GM21390 (cell line): ENCODE measurements around the gene TTBK2.

ENCODE experiments used
- ATAC-seq: cut with Tn5 transposase; IDR thresholded peaks from one replicate; pipeline ENCODE4 v1.9.1; 2021; ENCODE audit not compliant: unreplicated experiment

The TTBK2 gene

DNA sequence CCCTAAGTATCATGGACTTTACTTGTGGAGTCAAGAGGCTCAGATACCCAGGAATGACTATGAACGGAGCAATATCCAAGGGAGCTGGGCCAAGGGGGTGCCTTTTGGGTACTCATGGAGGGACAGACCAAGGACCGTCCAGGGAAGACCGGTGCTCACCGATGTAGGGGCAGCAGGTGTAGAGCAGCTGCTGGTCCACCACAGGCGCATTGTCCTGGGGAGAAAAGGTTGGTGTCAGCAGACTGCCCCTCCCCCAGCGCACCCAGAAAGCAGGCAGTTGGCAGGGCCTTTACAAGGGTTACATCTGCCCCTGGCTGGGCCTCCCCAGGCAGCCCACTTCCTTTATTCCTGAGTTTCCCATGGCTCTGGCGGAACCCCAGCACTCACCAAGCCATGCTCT is 191.2 kb downstream of the TTBK2 start:
- ATAC-seq, result no peak

DNA sequence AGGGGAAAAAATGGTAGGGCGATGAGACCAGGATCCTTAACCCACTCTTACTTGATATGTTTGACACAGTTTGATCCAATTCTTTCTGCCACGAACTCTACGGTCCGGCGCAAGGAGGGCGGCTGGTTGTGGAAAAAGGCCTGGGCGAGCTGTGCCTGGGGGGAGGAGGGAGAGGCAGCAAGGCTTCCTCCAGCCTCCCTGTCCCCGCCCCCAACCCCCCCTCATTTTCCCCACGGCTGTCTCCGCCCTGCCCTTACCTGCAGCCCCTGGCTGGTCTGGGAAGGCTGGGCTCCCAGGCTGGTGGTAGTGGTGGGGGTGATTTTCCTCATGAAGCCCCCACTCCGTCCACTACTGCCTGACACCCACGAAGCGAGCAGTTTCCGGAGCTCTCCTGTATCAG is 191.6 kb downstream of the TTBK2 start:
- no peak for ATAC-seq

DNA sequence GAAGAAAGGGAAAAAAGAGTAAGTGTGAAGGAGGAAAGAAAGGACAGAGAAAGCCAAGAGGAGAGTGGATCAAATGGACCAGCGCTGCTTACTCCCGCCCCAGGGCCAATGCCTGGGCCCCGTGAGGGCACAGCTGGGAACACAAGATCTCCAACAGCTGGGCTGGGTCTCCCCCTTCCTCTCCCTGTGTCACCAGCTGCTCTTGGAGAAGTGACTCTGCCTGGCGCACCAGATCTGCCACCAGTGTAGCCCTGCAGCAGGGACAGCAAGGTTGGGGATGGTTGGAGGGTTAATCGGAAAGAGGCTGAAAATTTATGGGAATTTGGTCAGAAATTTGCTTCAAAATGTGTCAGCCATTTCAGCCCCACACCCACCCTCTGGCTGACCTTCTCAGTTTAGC is 192.0 kb downstream of the TTBK2 start:
- no peak for ATAC-seq

DNA sequence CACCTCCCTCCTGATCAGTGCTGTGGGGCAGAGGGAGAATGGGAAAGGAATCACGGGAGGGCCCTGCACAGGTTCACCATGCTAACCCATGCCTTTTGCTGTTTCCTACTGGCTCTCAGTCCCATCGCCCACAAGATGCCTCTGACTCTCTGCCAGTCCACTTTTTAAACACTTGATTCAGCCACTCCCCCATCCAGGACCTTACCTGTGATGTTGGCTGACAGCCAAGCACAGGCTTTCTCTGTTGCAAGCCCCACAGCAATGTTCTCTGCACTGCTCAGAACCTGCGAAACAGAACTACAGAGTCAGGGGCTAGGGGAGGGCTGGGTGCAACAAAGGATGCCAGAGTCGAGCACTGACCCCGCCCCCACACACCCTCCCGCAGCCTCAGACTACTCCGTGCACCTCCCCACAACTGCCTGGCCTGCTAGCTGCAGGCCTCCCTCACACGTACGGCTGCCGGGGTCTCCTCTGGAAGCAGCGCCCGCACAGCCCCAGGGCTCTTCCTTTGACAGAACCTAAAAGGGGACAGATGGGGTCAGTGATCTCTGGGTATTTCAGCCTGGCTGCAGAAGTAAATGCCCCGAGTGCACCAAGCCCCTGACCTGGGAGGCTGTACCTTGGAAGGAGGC is 192.7 kb downstream of the TTBK2 start:
- ATAC-seq, result no peak

DNA sequence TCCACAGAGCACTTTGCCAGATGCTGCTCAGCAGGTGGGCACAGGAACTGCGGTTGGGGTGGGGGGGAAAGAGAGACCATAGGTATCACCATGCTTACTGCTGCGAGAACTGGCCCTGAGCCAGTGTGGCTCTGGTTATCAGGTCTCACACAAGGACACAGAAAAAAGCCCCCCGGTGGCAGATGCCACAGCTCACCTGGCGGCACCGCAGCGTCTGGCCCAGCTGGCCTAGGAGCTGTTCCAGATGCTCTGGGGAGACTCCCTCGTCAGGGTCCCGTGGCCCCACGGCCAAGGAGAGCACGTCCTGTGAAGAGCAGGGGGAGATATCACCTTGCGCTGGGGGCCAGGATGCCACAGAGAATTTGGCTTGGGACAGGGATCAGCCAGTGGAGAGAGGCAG is 194.5 kb downstream of the TTBK2 start:
- ATAC-seq, result no peak

DNA sequence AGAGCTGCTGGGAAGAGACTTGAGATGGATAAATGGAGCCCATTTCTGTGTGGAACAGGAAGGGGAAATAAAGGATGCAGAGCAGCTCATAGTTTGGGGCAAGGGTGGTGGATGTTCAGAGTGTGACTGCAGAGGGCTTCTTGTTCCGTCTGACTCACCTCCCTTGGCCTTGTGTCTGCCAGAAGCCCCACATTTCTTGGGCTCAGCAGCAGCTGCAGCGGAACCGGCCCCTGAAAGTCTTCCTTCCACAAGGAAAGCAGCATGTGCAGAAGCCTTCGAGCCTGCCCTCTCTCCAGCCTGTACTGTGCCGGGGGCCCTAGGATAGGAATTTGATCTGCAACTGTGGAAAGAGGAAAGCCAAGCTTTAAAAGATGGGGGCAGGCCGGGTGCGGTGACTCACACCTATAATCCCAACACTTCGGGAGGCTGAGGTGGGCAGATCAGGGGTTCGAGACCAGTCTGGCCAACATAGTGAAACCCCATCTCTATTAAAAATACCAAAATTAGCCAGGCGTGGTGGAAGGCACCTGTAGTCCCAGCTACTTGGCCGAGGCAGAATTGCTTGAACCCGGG is 195.2 kb downstream of the TTBK2 start:
- ATAC-seq, result no peak

DNA sequence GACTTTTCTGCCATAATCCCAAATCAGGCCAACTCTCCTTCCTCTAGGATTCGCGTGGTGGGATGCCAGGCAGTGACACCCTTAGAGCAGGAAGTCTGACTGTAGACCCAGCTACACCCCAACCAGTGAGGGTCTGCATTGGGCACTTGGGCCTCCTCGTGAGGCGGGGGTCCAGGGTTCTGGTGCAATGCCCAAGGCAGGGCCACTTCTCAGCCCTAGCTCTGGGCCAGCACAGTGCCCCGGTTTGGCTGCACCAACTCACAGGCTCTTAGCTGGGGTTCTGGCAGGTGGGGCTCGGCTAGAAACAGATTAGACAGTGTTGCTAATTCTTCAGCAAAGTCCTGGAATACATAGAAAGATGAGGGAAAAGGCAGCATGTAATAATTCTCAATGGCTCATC is 196.3 kb downstream of the TTBK2 start:
- no peak for ATAC-seq

DNA sequence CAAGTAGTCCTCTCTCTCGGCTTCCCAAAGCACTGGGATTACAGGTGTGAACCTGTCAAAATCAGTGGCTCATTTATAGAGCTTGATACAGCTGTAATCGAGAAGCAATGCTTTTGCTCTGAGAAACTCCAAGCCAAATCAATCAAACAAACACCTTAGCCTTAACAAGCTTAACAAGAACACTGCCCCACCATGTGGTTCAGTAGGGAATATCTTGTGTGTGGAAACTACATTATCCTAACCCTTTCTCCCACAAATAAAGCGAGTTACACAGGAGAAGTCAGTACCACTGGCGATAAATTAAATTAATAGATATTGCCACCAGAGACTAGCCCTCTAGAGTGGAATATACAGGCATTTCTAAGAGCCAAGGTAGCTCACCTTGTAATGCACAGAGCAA is 197.5 kb downstream of the TTBK2 start:
- ATAC-seq, result no peak

DNA sequence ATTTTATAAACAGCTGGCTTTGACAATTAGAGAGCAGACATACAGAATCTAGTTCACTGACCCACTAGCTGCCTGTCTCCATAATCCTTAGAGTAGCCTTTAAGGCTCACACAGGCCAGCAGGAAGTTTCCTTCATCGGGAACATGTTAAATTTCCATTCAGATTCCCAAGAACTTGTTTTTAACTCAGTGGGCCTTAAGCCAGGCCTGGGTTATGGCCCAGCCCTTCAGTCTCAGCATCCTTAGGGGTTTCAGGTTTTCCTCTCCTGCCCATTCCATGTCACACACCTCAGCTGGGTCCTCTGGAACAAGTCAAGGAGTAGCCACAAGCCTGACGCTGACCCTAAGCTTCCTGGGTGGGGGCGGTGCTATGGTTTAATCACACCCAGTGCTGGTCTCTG is 198.7 kb downstream of the TTBK2 start:
- ATAC-seq, result no peak

DNA sequence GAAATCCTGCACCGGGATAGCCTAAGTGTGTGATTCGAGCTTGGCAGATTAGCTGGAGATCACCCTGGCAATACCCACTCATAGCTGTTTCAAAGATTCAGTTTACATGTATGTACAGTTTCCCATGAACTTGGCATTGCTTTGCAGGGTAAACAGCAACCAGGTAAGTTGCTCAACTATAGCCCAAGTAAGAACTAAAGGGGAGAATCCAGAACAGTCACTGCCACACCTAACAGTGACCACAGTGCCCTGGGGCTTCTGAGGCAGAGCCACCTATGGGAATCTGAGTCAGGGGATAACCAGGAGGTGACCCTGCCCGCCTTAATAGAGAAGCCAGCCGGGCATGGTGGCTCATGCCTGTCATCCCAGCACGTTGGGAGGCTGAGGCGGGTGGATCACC is 199.6 kb downstream of the TTBK2 start:
- ATAC-seq, result no peak

DNA sequence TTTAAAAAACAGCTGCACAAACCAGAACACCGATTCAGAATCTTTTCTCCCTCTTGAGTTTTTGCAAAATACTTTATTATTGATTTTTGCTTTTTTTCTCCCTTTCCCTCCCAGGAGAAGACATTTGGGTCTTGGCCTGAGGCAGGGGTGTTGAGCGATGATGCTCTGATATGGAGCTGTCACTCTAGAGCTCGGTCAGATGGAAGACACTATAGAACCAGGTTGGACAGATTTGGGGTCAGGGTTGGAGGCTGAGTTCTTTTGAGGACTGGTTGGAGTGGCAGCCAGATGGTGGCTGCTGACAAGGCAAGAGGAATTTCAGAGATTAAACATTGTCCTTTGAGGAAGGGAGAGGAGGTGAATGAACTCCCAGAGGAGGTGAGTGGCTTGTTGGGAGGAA is 200.5 kb downstream of the TTBK2 start:
- no peak for ATAC-seq

DNA sequence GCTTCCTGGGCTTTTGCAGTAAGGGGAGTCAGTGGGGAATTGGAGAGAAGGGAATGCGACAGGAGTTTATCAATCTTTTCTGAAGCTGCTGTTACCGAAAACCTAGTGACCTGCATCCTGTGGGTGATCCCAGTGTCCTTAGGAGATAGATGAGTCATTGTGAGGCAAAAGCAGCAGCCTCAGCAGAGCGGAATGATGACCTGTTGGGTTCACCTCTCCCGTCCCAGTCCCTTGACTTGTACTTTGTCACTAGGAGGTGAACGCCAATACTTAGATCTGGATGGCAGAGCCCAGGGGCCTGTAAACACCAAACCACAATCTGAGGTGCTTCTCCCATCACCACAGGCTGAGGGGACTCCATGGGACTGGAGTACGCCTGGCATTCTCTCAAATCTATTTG is 201.5 kb downstream of the TTBK2 start:
- no peak for ATAC-seq

DNA sequence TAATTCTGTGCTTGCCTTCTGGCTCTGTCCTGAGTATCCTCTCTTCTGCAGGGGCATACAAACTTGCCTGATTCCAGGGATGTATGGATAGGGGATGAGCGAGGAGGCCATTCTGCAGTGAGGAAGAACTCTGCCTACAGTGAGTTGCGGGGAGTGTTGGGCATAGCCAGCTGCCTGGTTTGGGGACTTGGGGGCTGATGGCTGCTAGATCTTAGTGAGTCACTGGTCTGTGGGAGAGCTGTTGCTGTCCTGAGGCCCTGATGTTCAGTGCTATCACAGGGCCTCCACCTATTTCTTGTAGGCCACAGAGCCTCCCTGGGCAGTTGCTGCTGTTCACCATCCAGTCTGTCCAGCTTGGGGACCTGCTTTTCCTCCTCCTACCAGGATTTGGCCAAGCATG is 204.0 kb downstream of the TTBK2 start:
- no peak for ATAC-seq

DNA sequence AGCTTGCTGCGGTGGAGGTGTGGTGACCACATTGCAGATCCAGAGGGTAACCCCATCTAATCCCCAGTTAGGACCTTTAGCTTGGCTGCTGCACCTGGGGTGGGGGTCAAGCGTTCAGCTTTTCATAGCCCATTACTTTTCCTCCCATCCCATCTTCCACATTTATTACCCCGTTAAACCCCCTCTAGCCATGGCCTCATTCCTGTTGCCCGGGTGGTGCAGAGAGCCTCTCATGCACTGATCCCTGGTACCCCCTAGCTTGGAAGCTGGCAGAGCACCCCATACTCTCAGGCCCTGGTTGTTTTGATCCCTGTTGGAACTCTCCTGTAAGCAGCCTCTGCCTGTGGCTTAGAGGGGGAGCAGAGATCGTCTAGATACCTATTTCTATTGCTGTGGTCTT is 204.5 kb downstream of the TTBK2 start:
- no peak for ATAC-seq

DNA sequence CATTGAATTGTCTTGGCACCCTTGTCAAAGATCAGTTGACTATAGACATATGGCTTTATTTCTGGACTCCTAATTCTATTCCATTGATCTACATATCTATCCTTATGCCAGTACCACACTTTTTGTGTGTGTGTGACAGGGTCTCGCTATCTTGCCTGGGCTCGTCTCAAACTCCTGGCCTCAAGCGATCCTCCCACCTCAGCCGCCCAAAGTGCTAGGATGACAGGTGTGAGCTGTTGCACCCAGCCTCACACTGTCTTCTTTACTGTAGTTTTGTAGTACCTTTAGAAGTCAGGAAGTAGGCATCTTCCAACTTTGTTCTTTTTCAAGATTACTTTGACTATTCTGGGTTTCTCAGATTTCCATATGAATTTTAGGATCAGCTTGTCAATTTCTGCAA is 208.0 kb downstream of the TTBK2 start:
- no peak for ATAC-seq

DNA sequence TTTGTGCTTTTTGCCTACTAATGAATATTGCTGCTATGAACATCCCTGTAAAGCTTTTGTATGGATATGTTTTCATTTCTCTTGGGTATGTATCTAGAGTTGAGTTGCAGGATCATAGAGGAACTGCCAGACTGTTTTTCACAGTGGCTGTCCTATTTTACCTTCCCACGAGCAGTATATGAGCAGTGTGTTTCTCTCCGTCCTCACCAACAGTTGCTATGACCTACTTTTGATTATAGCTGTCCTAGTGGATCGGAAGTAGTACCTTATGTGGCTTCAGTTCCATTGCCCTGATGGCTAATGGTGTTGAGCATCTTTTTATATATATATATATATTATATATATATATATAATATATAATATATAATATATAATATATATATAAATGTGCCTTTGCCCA is 208.8 kb downstream of the TTBK2 start:
- no peak for ATAC-seq

DNA sequence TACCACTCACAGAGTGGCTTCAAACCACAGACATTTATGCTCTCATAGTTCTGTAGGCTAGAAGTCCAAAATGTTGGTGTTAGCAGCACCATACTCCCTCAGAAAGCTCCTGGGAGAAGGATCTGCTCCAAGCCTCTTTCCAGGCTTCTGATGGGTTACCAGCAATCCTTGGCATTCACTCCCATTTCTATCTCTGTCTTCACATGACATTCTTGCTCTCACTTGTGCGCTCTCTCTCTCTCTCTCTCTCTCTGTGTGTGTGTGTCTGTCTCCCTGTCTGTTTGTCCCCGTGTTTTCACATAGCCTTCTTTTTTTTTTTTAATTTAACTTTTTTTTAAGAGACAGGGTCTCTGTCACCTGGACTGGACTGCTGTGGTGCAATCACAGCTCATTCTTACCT is 209.9 kb downstream of the TTBK2 start:
- no peak for ATAC-seq

DNA sequence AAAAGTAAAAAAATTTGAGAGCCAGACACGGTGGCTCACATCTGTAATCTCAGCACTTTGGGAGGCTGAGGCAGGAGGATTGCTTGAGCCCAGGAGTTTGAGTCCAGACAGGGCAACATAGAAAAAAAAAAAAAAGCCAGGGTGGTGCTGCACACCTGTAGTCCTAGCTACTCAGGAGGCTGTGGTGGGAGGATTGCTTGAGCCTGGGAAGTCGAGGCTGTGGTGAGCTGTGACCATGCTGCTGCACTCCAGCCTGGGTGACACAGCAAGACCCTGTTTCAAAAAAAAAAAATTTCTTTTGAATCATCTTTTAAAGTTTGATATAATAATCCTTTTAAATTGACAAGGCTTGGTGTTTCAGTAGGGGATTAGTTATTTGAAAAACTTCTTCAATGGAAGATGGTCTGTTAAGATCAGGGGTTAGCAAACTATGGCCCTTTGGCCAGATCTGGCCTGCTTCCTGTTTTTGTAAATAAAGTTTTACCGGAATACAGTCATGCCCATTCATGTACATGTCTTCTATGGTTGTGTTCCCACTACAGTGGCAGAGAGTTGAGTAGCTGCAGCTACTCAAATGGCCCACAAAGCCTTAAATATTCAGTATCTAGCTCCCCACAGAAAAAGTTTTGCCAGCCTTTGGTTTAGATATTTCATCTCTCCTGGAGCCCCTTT is 212.6 kb downstream of the TTBK2 start:
- no peak for ATAC-seq

DNA sequence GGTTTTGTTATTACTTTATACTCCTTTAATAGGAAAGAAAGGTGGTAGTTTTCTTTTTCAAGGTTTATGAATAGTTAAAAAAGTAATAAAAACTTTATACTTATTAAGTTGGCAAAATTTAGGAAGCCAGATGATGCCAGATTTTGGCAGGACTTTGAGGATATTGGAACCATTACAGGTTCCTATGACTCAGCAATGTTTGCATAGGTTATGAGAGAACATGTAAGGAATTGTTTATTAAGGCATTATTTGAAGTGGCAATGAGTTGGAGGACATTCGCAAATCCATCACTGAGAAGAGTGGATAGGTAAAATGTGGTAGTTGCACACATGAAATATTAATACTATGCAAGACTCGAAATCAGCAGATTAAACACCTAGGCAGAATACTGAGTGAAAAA is 213.5 kb downstream of the TTBK2 start:
- ATAC-seq, result no peak

DNA sequence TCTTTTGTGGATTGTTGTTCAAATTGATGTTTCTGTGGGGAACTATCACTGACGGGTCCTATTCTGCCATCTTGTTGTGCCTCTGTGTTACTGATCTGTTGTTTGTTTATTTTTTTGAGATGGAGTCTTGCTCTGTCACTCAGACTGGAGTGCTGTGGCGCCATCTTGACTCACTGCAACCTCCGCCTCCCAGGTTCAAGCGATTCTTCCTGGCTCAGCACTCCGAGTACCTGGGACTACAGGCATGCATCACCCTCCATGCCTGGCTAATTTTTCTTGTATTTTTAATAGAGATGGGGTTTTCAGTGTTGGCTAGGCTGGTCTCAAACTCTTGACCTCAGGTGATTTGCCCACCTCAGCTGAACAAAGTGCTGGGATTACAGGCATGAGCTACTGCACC is 215.2 kb downstream of the TTBK2 start:
- ATAC-seq, result no peak

DNA sequence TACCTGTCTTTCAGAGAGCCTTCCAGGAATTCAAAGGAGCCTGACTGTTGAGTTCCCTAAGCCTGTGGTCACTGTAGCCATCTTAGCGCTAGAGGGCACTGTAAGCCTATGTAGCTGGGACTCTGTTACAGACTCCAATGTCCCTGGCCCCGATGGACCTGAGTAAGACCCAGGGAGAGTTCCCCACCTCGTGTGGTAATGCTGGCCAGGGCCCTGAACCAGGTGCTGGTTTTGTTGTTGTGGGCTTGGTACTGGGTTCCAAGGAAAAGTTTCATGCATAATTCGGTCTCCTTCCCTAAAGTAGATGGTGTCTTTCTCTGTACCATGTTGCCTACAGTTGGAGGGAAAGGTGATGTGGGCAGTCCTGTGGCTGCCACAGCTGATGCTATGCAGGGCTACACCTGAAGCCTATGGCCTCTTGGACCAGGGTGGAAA is 216.1 kb downstream of the TTBK2 start:
- ATAC-seq, result no peak

DNA sequence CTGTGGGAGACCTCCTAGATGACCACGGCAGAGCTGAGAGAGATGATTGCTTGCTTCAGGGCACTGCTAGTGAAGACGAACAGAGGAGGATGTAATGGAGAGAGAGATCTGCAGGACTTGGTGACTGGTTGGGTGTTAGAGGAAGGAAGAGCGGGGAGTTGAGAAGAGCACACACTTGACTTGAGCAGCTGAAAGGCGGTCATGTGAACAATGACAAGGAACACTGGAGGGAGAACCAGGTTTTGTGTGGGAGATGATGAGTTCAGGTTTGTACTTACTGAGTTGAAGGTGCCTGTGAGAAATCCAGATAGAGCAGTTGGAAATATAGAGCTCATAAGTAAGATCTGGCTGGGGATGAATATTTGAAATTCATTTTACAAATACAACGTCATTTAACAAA is 224.0 kb downstream of the TTBK2 start:
- ATAC-seq, result no peak
